ENCODE measurements around the gene CARS2.
"Not testable (repeated sequence)": the region's sequence is repeated elsewhere in the genome, so short reads cannot be mapped to it uniquely, and the experiment has no call there.

CARS2 gene

DNA sequence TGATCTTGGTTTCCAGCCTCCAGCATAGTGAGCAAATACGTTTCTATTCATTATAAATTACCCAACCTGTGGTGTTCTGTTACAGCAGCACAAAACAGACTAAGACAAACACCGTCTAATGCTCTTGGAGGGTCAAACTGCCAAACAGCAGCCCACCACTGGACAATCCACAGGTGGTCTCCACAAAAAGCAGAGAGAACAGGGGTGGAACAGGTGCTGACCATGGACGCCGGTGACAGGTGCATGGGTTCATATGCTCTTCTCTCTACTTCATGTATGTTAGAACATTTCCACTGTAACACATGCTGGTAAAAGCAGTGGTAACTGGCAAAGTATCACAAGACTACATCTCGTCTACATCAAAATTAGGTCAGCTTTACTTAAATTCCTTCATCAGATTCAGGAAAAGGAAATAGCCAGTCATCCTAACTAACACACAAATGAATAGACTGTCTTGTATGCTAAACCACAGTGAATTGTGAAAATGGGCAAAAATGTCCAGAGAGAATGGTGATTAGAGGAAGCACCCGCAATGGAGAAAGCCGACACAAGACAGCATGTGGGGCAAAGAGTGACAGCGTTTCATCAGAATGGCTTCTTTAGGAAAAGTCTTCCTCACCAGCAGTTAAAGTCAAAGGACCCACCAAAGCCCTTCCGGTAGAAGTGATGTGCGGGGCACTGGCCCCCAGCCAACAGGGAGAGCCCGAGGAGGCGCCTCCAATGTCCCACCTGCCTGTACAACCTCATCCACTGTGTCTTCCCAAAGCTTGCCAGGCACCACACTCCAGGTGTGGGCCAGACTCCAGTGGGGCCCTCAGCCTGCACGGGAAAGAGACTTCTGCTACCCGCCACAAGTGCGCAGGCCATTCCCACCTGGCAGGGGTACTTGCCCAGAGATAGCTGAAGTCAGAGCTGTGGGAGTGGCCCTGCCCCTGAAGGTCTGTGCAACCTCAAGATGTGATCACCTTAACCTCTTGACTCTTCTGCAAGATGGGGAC lies 6.5 kb downstream of the CARS2 start:
- H3K36me3 Mint-ChIP-seq (ENCODE audit: low read depth), result peaks cover 81% of the 10 kb centered on the region
- no peak overlapping the region for H3K4me3 Mint-ChIP-seq
- H3K27ac Mint-ChIP-seq, result peak overlapping the region; percentile 70

DNA sequence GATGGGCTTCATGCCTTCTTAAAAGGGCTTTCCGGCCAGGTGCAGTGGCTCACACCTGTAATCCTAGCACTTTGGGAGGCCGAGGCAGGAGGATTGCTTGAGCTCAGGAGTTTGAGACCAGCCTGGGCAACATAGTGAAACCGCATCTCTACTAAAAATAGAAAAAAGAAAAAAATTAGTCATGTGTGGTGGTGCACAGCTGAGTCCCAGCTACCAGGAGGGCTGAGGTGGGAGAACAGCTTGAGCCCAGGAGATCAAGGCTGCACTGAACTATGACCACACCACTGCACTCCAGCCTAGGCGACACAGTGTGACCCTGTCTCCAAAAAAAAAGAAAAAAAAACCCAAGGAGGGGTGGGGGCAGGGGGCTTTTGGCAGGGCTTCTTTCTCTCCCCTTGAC lies 7.2 kb downstream of the CARS2 start:
- Mint-ChIP-seq H3K27ac (peak overlapping the region; percentile 70), H3K9me3 (no peaks in the 10 kb centered on the region), H3K4me3 (no peak overlapping the region), H3K36me3 (ENCODE audit: low read depth) (peaks cover 86% of the 10 kb centered on the region), H3K27me3 (no peaks in the 10 kb centered on the region), H3K4me1 (ENCODE audit: low read depth) (peaks cover 55% of the 10 kb centered on the region)
- intact Hi-C loops (cut with micrococcal nuclease), result loop anchor here (5.0 kb wide), 1 partner anchor 41 kb away; no protein-coding TSS in a partner anchor

More for the DNA sequence above, 6.5 kb downstream of the CARS2 start:
- Mint-ChIP-seq H3K27me3 (no peaks in the 10 kb centered on the region), H3K9me3 (no peaks in the 10 kb centered on the region), H3K4me1 (ENCODE audit: low read depth) (peaks cover 55% of the 10 kb centered on the region)
- intact Hi-C loops (cut with micrococcal nuclease), result loop anchor here (5.0 kb wide), 1 partner anchor 42 kb away; no protein-coding TSS in a partner anchor

DNA sequence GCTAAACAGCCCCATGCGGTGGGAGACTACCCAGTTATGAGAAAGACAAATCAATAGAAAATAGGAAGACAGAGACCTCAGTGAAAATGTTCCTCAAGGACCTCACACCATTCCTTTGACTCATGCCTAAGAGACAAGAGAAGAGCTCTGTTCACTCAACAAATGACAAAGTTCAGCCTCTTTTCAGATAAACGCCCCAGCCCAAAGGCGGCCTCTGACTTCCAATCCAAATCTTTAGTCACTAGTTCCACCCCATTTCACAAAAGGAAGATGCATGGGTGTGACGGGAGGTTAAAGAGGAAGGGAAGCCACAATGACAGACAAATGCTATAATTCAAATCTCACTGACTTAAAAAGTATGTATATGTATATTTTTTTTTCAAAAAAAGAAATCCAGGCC lies 8.1 kb downstream of the CARS2 start:
- Mint-ChIP-seq H3K9me3 (no peaks in the 10 kb centered on the region), H3K27ac (peak overlapping the region; percentile 70), H3K4me1 (ENCODE audit: low read depth) (peaks cover 50% of the 10 kb centered on the region), H3K4me3 (no peak overlapping the region), H3K27me3 (no peaks in the 10 kb centered on the region), H3K36me3 (ENCODE audit: low read depth) (peaks cover 86% of the 10 kb centered on the region)
- intact Hi-C loops (cut with micrococcal nuclease), result loop anchor here (5.0 kb wide), 1 partner anchor 41 kb away; no protein-coding TSS in a partner anchor

DNA sequence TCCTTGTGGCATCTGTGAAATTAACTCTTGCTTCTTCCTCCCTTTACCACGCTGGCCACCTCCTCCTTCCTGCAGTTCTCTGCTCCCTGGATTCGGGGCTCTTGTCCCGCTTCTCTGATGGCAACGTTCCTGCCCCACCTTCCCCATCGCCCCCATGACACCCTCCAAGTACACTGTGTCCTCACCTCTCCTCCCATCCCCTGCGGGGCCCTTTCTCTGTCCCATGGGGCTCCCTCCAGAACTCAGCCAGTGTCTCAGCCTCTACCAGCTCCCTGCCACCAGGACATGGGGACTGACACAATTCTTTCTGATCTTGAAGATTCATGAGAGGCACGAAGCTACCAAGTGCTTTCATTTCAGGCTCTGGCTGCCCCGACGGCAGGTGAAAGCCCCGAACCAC lies 9.1 kb downstream of the CARS2 start:
- intact Hi-C loops (cut with micrococcal nuclease), result loop anchor here (5.0 kb wide), 1 partner anchor 39 kb away; no protein-coding TSS in a partner anchor
- Mint-ChIP-seq H3K27ac (peak overlapping the region; percentile 59), H3K36me3 (ENCODE audit: low read depth) (peaks cover 85% of the 10 kb centered on the region)

DNA sequence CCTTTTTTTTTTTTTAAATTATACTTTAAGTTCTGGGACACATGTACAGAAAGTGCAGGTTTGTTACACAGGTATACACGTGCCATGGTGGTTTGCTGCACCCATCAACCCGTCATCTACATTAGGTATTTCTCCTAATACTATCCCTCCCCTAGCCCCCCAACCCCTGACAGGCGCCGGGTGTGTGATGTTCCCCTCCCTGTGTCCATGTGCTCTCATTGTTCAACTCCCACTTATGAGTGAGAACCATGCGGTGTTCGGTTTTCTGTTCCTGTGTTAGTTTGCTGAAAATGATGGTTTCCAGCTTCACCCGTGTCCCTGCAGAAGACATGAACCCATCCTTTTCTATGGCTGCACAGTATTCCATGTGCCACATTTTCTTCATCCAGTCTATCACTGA lies 10.1 kb downstream of the CARS2 start:
- H3K4me3 Mint-ChIP-seq, H3K9me3 Mint-ChIP-seq, H3K27me3 Mint-ChIP-seq, H3K27ac Mint-ChIP-seq: not testable (repeated sequence)
- intact Hi-C loops (cut with micrococcal nuclease), result loop anchor here (5.0 kb wide), 1 partner anchor 38 kb away; no protein-coding TSS in a partner anchor
- Mint-ChIP-seq H3K36me3 (ENCODE audit: low read depth) (peaks cover 87% of the 10 kb centered on the region), H3K4me1 (ENCODE audit: low read depth) (peaks cover 40% of the 10 kb centered on the region)

More for the DNA sequence above, 9.1 kb downstream of the CARS2 start:
- peaks cover 40% of the 10 kb centered on the region for H3K4me1 Mint-ChIP-seq (ENCODE audit: low read depth)
- no peaks in the 10 kb centered on the region for H3K9me3 Mint-ChIP-seq
- no peaks in the 10 kb centered on the region for H3K27me3 Mint-ChIP-seq
- no peak overlapping the region for H3K4me3 Mint-ChIP-seq

DNA sequence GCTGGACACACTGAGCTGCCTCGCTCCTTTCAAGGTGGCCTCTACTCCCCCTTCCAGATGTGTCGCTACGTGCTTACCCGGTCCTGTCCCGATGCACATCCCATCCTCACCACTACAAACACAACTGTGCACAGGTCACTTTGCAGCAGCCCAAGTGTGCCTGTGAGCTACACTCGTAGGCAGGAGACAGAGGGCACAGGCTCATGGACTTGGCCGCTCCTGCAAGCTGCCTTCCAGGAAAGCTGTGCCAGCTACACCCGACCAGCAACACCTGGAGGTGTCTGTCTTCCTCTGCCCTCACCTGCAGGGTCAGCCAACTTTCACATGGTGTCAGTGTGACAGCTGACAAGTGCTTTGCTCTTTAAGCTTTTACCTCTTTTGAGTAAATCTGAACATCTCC lies 15.4 kb downstream of the CARS2 start:
- Mint-ChIP-seq H3K27me3 (no peaks in the 10 kb centered on the region), H3K36me3 (ENCODE audit: low read depth) (peaks cover 90% of the 10 kb centered on the region), H3K9me3 (no peaks in the 10 kb centered on the region), H3K27ac (no peak overlapping the region), H3K4me3 (no peak overlapping the region), H3K4me1 (ENCODE audit: low read depth) (no peaks in the 10 kb centered on the region)
- intact Hi-C loops (cut with micrococcal nuclease), result no loop called here

DNA sequence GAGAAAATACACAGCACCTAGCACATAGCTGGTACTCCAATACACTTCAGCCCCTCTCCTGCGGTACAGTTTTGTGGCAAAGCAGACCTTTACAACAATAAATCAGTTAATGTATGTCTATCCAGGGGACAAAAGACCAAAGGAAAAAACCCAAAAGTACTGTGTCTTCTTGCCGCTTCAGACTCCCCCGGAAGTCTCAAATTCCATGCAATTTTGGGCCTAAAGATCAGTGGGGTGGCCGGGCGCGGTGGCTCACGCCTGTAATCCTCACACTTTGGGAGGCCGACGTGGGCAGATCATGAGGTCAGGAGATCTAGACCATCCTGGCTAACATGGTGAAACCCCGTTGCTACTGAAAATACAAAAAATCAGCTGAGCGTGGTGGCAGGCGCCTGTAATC lies 16.2 kb downstream of the CARS2 start:
- H3K27ac Mint-ChIP-seq, result no peak overlapping the region
- H3K4me3 Mint-ChIP-seq, result no peak overlapping the region
- H3K36me3 Mint-ChIP-seq (ENCODE audit: low read depth), result peaks cover 97% of the 10 kb centered on the region
- no peaks in the 10 kb centered on the region for H3K4me1 Mint-ChIP-seq (ENCODE audit: low read depth)
- intact Hi-C loops (cut with micrococcal nuclease), result no loop called here
- no peaks in the 10 kb centered on the region for H3K27me3 Mint-ChIP-seq
- H3K9me3 Mint-ChIP-seq, result no peaks in the 10 kb centered on the region

DNA sequence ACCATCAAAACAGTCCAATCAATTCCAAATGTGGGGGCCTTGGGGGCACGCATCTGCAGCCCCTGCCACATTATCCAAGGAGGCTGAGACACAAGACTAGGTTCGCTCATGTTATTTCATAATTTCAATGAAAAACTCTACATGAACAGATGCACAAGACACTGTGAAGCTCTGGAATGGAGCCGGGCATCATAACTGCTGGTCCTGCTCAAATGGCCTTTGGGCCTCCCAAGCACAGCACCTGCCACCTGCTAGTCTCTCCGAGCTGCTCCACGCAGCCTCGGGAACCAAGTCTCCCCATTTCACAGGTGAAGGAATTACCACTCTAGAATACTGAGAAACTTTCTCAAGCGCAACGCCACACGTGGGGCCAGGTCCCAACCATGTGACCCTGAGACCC lies 16.9 kb downstream of the CARS2 start:
- Mint-ChIP-seq H3K27ac (no peak overlapping the region), H3K4me3 (no peak overlapping the region), H3K27me3 (no peaks in the 10 kb centered on the region), H3K4me1 (ENCODE audit: low read depth) (no peaks in the 10 kb centered on the region), H3K9me3 (no peaks in the 10 kb centered on the region), H3K36me3 (ENCODE audit: low read depth) (peaks cover 97% of the 10 kb centered on the region)
- intact Hi-C loops (cut with micrococcal nuclease), result no loop called here

DNA sequence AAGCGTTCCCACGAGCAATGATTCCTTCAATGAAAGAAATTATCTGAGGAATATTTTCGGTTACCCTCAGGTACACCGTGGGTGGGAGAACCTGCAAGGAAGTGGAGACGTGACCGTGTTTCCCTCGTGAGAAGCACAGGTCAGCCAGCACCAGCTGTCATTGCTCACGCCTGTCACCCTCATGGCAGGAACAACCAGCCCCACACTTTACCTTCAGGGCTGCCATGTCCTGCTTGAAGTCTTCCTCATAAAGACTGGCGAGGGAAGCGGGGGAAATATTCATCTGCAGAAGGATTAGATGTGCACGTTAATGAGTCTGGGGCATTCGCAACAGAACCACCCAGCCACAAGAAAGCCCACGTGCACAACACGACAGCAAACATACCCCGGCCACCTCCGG lies 18.2 kb downstream of the CARS2 start:
- Mint-ChIP-seq H3K27ac (no peak overlapping the region), H3K9me3 (no peaks in the 10 kb centered on the region), H3K4me1 (ENCODE audit: low read depth) (no peaks in the 10 kb centered on the region), H3K36me3 (ENCODE audit: low read depth) (peaks cover 97% of the 10 kb centered on the region), H3K4me3 (no peak overlapping the region), H3K27me3 (no peaks in the 10 kb centered on the region)
- intact Hi-C loops (cut with micrococcal nuclease), result no loop called here

DNA sequence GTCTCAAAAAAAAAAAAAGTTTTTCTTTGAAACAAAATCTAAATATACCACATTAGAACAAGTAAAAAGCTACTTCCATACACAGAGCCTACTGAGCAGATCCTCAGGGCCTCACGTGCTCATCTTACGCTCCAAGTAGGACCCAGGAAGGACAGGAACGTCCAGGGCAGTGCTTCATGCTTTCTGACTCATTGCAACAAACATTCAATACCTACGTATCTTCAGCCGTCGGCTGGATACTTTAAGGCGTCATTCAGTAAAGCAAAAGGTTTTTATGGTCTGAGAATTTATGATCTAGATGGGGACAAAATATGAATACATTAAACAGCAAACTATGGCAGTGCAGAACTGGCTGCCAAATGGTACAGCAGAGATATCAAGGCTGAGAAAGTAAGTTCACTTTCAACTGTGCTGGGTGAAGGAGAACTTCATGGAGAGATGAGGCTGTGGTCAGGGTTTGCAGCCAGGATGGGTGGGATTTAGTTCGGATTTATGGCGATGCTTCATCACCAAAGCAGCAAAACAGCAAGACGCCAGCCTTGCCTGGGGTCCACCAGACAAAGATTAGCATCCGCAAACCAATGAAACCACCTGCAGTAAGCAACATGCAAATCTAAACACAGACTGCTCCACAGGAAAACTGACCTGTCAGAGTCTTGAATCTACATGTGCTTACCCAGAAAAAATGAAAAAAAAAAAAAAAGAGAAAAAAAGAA lies 20.5 kb downstream of the CARS2 start:
- intact Hi-C loops (cut with micrococcal nuclease), result no loop called here
- no peak overlapping the region for H3K27ac Mint-ChIP-seq

DNA sequence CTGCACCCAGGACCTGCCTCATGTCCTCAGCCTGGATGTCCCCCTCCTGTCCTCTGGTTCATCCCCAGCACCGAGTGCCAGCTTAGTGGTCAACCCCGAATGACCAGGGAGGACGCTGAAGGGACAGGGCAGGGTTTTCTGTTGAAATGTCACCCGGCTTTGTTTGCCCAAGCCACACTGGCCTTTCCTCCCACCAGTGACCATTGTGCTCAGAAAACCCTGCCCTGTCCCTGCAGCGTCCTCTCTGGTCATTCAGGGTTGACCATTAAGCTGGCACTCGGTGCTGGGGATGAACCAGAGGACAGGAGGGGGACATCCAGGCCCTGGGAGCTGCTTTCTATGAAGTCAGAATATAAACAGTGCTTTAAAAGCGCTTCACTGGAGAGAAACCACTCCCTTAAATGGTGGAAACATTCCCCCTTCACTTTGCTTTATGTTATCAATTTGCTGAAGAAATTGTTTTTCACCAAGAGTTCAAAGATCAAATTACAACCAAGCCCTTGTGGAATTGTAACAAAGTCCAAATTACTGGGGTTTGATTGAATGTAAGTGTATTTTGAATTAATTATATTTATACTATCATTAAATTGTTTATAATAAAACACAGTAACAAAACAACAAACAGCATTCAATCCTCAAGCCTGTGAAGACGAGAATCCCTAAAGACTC lies 21.4 kb downstream of the CARS2 start:
- intact Hi-C loops (cut with micrococcal nuclease), result no loop called here
- no peaks in the 10 kb centered on the region for H3K27me3 Mint-ChIP-seq

More for the DNA sequence above, 20.5 kb downstream of the CARS2 start:
- Mint-ChIP-seq H3K9me3 (no peaks in the 10 kb centered on the region), H3K4me1 (ENCODE audit: low read depth) (peaks cover 5% of the 10 kb centered on the region), H3K4me3 (no peak overlapping the region), H3K27me3 (no peaks in the 10 kb centered on the region), H3K36me3 (ENCODE audit: low read depth) (peaks cover 95% of the 10 kb centered on the region)

DNA sequence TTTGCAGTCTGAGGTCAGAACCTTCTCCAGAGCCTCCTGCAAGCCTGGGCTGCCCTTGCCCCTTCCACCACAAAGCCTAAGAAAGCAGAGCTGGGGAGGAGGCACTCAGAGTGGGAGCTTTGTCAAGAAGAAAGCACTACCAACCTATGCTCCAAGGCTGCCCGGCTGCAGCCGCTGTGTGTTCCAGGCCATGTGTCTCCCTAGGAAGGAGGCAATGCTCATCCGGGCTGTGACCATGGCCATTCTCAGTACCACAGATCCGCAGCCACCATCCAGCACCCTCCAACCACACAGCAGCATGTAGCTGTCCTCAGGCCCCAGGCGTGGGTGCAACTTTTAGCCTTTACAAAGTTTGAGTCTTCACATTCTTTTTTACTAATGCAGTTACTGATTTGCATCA lies 22.0 kb downstream of the CARS2 start:
- peaks cover 96% of the 10 kb centered on the region for H3K36me3 Mint-ChIP-seq (ENCODE audit: low read depth)
- intact Hi-C loops (cut with micrococcal nuclease), result no loop called here
- H3K9me3 Mint-ChIP-seq, result no peaks in the 10 kb centered on the region
- H3K27ac Mint-ChIP-seq, result no peak overlapping the region
- peaks cover 15% of the 10 kb centered on the region for H3K4me1 Mint-ChIP-seq (ENCODE audit: low read depth)
- H3K4me3 Mint-ChIP-seq, result no peak overlapping the region
- H3K27me3 Mint-ChIP-seq, result no peaks in the 10 kb centered on the region

More for the DNA sequence above, 21.4 kb downstream of the CARS2 start:
- peaks cover 96% of the 10 kb centered on the region for H3K36me3 Mint-ChIP-seq (ENCODE audit: low read depth)
- no peak overlapping the region for H3K4me3 Mint-ChIP-seq
- peaks cover 10% of the 10 kb centered on the region for H3K4me1 Mint-ChIP-seq (ENCODE audit: low read depth)
- H3K9me3 Mint-ChIP-seq, result no peaks in the 10 kb centered on the region
- H3K27ac Mint-ChIP-seq, result no peak overlapping the region

DNA sequence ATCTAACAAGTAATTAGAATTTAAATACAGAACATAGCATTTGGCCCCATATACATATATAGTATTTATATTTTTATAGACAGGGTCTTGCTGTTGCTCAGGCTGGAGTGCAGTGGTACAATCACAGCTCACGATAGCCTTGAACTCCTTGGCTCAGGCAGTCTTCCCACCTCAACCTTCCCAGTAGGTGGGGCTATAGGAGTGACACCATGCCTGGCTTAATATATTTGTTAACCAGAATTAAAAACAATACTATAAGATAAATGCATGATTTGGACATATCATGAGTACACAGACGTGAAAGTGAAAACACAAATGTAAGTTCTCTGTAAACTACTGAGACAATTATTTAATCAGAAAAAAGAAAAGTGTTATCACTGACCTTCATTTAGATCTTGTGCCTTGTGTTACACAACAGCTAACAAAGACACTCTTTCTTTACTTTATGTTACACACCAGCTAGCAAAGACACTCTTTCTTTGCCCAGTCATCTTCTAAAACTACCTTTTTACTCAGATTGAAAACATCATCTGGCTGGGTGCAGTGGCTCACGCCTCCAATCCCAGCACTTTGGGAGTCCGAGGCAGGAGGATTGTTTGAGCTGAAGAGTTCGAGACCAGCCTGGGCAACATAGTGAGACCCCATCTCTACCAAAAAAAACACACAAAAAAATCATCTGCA lies 22.6 kb downstream of the CARS2 start:
- Mint-ChIP-seq H3K4me1 (ENCODE audit: low read depth) (peaks cover 15% of the 10 kb centered on the region), H3K27me3 (no peaks in the 10 kb centered on the region), H3K9me3 (no peaks in the 10 kb centered on the region), H3K36me3 (ENCODE audit: low read depth) (peaks cover 96% of the 10 kb centered on the region), H3K4me3 (no peak overlapping the region), H3K27ac (no peak overlapping the region)
- intact Hi-C loops (cut with micrococcal nuclease), result no loop called here
